DOHH2 (cell line): ENCODE data around the gene MPND.

Experiments
- CTCF ChIP-seq: fragments of 200-600 bp; sonication (generic); IDR thresholded peaks from one replicate; pipeline ENCODE4 v1.5.1; 2014; ENCODE audit warnings: antibody characterized with exemption, mild to moderate bottlenecking, low read depth, low read length; ENCODE audit not compliant: poor library complexity, severe bottlenecking
- EZH2phosphoT487 ChIP-seq: fragments of 200-600 bp; sonication (generic); IDR thresholded peaks from 2 replicates; pipeline ENCODE4 v1.6.1; 2017; ENCODE audit warnings: borderline replicate concordance, mild to moderate bottlenecking, antibody characterized with exemption, low read length, moderate library complexity, mixed read lengths

GRCh38 chr19:4328243-4328990, 14.9 kb upstream of the MPND start:
- TF ChIP-seq CTCF: no peak
- TF ChIP-seq EZH2phosphoT487: no peak
